IMR-90 (cell line): Measurements from ENCODE around the gene TENM3.

Experiments used
- CEBPB ChIP-seq: IDR thresholded peaks from 2 replicates; pipeline ENCODE4 v1.6.1; 2012; ENCODE audit warnings: low read depth, low read length, improper control_type of control experiment
- CTCF ChIP-seq: conservative IDR thresholded peaks from 2 replicates; pipeline ENCODE4 v1.5.1; 2012; ENCODE audit warnings: mild to moderate bottlenecking, low read depth, low read length, improper control_type of control experiment
- FOS ChIP-seq: fragments of 150-350 bp; IDR thresholded peaks from 2 replicates; pipeline ENCODE4 v1.6.1; 2016; ENCODE audit warnings: low read depth, low read length
- MAZ ChIP-seq: IDR thresholded peaks from 2 replicates; pipeline ENCODE4 v1.6.1; 2012; ENCODE audit warnings: low read depth, mild to moderate bottlenecking, low read length, improper control_type of control experiment, moderate library complexity, borderline replicate concordance

- TF ChIP-seq CTCF (no peak), MAZ (no peak), FOS (no peak), CEBPB (no peak)
Observed at GRCh38 chr4:182242787-182243186, 415 bp upstream of the TENM3 start.
